ENCODE results near the gene VIPR1.

The VIPR1 gene

GRCh38 chr3:42513121-42513520 lies 10.7 kb downstream of the VIPR1 start:
- DNase-seq = no peak

GRCh38 chr3:42513521-42513920 lies 11.1 kb downstream of the VIPR1 start:
- no peak for DNase-seq

GRCh38 chr3:42514876-42515275 lies 12.4 kb downstream of the VIPR1 start:
- no peak for DNase-seq

DNA sequence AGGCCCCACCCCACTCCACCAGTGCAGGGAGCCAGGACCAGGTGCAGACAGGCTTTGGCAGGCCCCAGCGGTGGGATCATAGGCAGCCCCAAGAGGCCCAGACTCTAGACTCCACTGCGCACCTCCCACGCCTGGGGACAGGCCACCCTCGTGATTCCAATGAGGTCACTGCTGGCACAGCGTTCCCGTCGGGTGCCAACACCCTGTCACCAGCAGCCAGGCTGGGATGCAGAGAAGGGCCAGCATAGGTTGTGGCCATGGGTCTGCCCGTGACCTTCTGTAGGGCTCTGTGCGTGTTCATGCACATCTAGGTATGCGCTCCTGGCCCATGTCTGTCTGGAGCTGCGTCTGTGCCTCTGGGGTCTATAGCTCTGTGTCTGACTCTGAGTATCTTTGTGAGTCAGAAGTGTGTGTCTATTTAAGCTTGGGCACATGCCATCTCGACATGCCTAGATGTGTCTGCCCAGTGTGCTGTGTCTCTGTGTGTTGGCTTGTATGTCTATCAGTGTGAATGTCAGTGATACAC lies 13.0 kb downstream of the VIPR1 start:
- no peak for DNase-seq

GRCh38 chr3:42515976-42516375 lies 13.5 kb downstream of the VIPR1 start:
- DNase-seq = no peak

DNA sequence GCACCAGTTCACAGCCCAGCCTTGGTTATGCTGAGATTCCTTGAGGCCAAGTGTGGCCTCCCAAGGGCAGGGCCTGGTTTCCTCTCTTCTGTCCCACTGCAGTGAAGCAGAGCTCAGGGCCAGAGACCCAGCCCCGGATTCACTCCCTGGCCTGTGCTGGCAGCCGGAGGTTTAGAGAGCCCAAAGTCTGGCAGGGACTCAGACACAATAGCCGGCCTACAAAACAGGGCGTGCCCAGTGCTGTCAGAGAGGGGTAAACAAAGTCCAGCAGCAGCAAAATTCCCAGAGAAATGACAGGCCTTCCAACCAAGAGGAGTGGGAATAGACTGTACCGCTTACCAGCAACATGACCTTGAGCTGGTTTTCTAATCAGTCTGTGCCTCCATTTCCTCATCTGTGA lies 14.0 kb downstream of the VIPR1 start:
- no peak for DNase-seq

DNA sequence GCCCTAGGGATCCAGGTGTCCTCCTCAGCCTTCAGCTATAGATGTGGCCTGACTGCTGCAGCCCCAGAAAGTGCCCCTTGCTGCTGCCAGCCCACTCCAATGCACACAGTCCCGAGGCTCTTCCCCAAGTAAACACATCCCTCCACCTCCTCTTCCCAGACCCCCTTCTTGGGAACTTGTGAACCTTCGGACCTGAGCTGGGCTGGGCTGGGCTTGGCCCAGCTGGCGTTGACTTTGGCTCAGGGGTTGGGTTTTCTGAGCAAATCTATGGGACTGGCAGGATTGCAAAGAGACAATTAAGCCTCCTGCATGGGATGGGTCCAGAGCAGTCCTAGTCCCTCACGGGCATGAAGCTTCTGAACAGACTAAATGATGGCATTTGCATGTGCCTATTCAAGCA lies 14.7 kb downstream of the VIPR1 start:
- DNase-seq = no peak

DNA sequence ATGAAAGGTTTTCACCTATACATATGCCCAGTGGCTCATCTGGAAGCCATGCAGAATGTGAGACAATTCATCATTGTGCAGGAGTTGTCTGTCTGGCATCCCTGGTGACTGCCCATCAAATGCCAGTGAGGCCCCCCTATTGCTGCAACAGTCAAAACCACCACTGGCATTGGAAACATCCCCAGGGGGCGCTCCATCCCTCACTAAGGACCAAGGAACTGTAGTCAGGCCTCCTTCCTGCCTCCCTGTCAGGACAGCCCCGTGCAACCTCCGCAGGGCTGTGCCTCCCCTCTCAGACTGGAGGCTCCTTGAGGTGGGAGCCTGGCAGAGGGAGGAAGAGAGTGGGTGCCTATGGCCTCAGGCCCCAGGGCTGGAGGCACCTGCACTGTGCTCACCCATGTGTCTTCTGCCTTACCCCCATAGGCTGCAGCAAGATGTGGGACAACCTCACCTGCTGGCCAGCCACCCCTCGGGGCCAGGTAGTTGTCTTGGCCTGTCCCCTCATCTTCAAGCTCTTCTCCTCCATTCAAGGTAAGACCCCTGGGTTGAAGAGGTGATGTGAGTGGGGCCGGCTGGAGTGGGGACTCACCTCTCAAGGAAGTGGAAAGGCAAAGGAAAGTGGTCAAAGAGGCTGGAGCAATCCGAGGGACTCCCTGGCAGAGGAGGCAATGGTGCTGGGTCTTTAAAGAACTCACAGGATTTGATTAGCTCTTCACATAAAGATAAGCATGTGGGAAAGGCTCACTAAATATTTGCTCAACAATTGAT lies 16.5 kb downstream of the VIPR1 start:
- no peak for DNase-seq

DNA sequence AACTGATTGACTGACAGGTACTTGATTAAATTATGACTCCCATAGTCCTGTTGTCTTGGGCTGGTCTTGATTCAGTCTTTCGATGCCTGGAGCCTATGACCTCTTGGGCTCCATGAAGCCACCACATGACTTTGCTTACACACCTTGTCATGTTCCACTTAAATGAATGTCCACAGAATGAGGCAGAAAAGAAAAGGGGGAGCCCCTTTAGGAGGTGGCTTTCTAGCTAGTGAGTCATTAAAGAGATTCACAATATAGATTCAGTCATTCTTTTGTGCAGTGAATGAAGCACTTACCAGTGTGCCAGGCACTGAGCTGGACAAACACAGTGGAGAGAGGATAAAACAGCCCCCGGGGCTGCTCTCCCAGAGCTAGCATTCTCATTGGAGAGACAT lies 17.1 kb downstream of the VIPR1 start:
- DNase-seq = no peak

DNA sequence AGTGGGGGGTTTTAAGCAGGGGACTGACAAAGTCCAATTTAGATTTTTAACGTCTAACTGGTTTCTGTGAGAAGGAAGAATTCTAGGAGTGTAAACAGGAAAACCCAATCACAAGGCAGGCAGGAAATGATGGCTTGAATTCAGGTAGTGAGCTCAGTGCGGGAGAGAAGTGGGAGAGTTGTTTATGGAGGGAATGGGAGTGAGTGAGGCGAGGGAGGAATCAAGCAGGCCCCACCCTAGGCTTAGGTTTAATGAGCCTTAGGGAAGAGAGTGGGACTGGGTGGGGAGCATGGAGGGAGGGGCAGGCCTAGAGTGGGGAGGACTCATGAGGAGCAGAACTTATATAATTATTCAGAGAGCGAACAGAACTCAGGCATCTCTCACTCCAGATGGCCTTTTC lies 17.9 kb downstream of the VIPR1 start:
- no peak for DNase-seq

DNA sequence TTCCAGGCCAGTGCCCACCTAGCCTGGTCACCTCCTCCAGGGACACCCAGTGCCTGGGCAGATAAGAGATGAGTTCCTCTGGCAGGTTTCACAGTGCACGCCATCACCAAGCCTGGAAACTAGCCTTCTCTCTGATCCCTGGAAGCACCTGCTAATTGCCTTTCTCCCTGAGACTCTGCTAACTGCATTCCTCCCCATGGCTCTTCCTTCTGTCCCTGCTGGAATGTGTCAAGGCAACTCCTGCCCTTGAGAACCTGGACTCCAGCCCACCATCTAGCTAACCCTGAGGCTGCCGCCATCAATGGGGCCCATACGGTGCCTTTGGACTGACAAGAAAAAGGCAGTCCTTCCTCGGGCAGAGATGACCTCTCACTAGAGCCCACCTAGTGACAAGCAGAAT lies 18.5 kb downstream of the VIPR1 start:
- DNase-seq = no peak

DNA sequence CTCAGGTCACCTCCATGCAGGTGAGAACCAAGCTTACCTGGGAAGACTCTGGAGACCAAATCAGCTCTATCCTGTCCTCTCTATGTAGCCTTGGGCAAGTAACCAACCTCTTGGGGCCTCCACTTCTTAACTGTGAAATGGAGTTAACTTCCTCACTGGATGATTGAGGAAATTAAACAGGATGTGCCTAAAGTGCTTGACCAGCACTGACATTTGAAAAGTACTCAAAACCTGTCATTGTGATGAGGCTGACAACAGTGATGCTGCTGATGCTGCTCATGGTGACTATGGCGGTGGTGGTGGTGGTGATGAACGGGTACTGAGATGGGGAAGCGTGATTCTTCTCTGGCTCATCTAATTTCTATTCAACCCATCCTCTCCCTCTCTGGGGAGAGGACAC lies 22.3 kb downstream of the VIPR1 start:
- DNase-seq = no peak

GRCh38 chr3:42525212-42525611 lies 22.8 kb downstream of the VIPR1 start:
- no peak for DNase-seq

- no peak for DNase-seq
Observed at GRCh38 chr3:42525736-42526345, 23.4 kb downstream of the VIPR1 start.

DNA sequence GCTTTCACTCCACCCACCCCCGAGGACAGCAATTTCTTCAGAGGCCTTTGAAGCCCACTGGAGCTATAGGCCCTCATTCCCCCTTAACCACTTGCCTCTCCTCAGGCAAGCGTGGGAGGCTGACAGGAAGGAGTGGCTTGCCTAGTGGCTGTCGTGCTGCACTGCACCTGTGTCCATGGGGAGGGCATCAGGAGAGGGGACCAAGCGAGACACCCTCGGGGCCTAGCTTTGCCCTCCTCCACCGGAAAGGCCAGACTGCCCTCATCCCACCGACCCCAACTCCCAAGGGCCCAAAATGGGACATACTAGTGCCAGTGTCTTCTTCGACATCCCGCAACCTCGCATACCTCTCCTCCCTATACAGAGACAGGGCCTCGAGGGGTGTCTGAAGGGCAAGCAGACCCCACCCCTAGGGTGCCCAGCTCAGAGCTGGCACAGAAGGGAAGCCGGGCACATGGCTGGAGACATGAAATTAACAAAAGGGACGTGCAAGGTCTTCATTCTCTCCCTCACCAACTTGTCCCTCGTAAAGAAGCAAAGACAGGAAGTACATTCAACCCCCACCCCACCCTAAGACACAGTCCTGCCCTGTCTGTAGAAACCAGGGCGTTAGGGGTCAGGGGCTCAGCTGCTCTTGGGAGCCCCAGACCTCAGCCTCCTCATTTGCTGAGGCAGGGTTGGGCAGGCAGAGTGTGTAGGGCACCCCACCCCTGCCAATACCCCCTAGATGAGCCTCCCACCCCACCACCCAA lies 24.3 kb downstream of the VIPR1 start:
- no peak for DNase-seq

GRCh38 chr3:42527368-42527917 lies 25.0 kb downstream of the VIPR1 start:
- no peak for DNase-seq

DNA sequence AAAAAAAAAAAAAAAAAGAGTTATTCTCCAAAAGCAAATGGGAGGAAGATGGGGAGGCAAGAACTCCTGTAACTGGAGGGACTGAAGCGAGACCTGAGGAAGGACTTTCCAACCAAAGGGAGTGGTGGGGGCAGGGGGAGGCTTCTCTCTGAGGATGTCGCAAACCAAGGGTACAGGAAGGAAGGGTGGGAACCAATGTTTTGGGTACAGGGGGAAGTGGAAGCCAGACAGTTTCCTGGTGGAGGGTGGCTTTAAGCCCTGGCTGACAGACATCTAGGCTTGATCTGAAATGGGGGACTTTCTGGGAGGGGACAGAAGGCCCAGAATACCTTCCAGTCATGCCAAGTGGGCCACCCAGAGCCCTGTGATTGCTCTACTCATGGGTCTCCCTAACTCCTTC lies 27.0 kb downstream of the VIPR1 start:
- DNase-seq = no peak

- no peak for DNase-seq
Observed at GRCh38 chr3:42530073-42530472, 27.6 kb downstream of the VIPR1 start.

DNA sequence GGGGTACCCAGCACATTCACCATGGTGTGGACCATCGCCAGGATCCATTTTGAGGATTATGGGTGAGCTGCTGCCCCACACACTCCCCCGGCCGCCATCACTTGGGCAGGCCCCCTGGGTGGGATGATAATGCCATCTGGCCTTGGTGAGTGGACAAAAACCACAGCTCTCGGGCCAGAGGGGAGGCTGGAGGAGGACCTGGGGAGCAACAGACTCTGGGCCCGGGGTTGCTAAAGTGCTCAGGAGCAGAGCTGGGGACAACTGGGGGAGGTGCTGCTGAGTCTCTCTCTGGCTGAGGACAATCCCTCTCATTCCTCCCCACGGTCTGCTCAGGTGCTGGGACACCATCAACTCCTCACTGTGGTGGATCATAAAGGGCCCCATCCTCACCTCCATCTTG lies 29.0 kb downstream of the VIPR1 start:
- DNase-seq = no peak

DNA sequence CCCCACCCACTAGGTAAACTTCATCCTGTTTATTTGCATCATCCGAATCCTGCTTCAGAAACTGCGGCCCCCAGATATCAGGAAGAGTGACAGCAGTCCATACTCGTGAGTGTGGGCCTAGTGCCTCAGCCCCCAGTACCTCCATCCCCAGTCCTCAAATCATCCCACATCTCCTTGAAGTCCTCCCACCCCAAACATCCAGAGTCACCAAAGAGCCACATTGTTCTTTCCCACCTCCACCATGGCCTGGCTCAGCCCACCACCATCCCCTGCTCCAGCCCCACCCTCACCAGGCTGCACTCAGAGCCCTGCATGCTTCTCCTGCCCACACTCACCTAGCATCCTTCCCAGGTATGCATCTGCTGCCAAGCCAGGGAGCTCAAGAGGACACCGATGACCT lies 29.8 kb downstream of the VIPR1 start:
- DNase-seq = no peak

- DNase-seq = no peak
Observed at GRCh38 chr3:42533161-42533897, 30.9 kb downstream of the VIPR1 start.

- DNase-seq = no peak
Observed at GRCh38 chr3:42535981-42536784, 33.7 kb downstream of the VIPR1 start.

Measured in NCI-H2081 treated with DMSO at 0.1 percent for 48 hours (cell line).